Prostate gland (tissue), 2 donors: ENCODE results near the gene ITGAX. TPM values are rescaled to one million over a fixed set of nuclear protein-coding genes. Genes with fewer than 3 reads are reported as not detected.

Source experiments
- DNase-seq: peaks from one replicate; pipeline ENCODE4 v3.0.0-alpha.2; 2019; ENCODE audit warnings: low spot score
- H3K27ac ChIP-seq, 2 donors: fragments of 200-600 bp; sonication (generic); 2 replicates each; pipeline ENCODE4 v1.5.1; 2017 to 2019
- H3K27me3 ChIP-seq: fragments of 200-600 bp; sonication (generic); replicated peaks from 2 replicates; pipeline ENCODE4 v1.5.1; 2019; ENCODE audit not compliant: insufficient read depth
- H3K36me3 ChIP-seq, 2 donors: fragments of 200-600 bp; sonication (generic); 1 replicate in 1 of 2; 2 replicates in 1 of 2; pipeline versions ENCODE4 v1.5.1 to v1.8.1; 2017 to 2019
- H3K4me1 ChIP-seq: fragments of 200-600 bp; sonication (generic); replicated peaks from 2 replicates; pipeline ENCODE4 v1.5.1; 2019
- H3K4me3 ChIP-seq, 2 donors: fragments of 200-600 bp; sonication (generic); 2 replicates each; pipeline ENCODE4 v1.5.1; 2017 to 2019
- H3K9me3 ChIP-seq: fragments of 200-600 bp; sonication (generic); 2 replicates; pipeline ENCODE4 v1.5.1; 2017
- CTCF ChIP-seq, 4 experiments: fragments of 200-600 bp in 2 of 4; fragments of 450-650 bp in 2 of 4; sonication (generic) in 2 of 4; IDR thresholded peaks; 1 replicate in 3 of 4; 2 replicates in 1 of 4; pipeline ENCODE4 v1.5.1; 2016 to 2019; ENCODE audit warnings: antibody characterized with exemption in 4 of 4, mild to moderate bottlenecking in 2 of 4, moderate library complexity in 2 of 4
- POLR2A ChIP-seq: fragments of 450-650 bp; IDR thresholded peaks from one replicate; pipeline ENCODE4 v1.6.1; 2016; ENCODE audit warnings: antibody characterized with exemption, mild to moderate bottlenecking
- POLR2AphosphoS5 ChIP-seq: sonication (generic); formaldehyde crosslinking; IDR thresholded peaks from one replicate; pipeline ENCODE4 v1.6.1; 2017; ENCODE audit warnings: antibody characterized with exemption
- WGBS: methylation state at CpG from one replicate; pipeline ENCODE4 v1.1.5; 2018; 5-methylcytosine and 5-hydroxymethylcytosine counted together
- intact Hi-C: fragments of 100-400 bp; cut with DNase I; formaldehyde crosslinking; loops from one replicate; pipeline ENCODE4 v1.14.2; 2022
- total RNA-seq, 2 donors: library from RNA; depleted of rRNA; stranded (reverse); fragments of >200 nt; gene quantifications; one replicate each; pipeline ENCODE4 v1.1.0, GENCODE V29; 2016

Gene ITGAX
- total RNA-seq, 2 donors from 2014 or later = 2.0 to 3.7 TPM

- H3K27me3 ChIP-seq = no peaks in the 10 kb centered on the region
- WGBS = 90% methylated on average over 8 of the region's 8 CpGs
- no peaks in the 10 kb centered on the region for H3K4me1 ChIP-seq
- DNase-seq = no peak
- no peaks in the 10 kb centered on the region for H3K36me3 ChIP-seq
- H3K27ac ChIP-seq = no peak overlapping the region
- H3K9me3 ChIP-seq = no peaks in the 10 kb centered on the region
- intact Hi-C loops = no loop called here
- no peak for TF ChIP-seq CTCF (IDR thresholded peaks at IDR 0.05)
- no peak for TF ChIP-seq POLR2A
- no peak for TF ChIP-seq POLR2AphosphoS5
- H3K4me3 ChIP-seq = no peak overlapping the region
Observed at GRCh38 chr16:31363721-31364120, 8.7 kb downstream of the ITGAX start.

GRCh38 chr16:31364421-31364820, 9.4 kb downstream of the ITGAX start:
- Histone ChIP-seq H3K27me3 (no peaks in the 10 kb centered on the region), H3K4me3 (no peak overlapping the region), H3K9me3 (no peaks in the 10 kb centered on the region), H3K27ac (no peak overlapping the region), H3K4me1 (no peaks in the 10 kb centered on the region), H3K36me3 (no peaks in the 10 kb centered on the region)
- no peak for TF ChIP-seq POLR2A
- TF ChIP-seq POLR2AphosphoS5 = no peak
- TF ChIP-seq CTCF (IDR thresholded peaks at IDR 0.05) = no peak
- 85% methylated on average over 6 of the region's 6 CpGs for whole genome bisulfite sequencing
- intact Hi-C loops = no loop called here
- no peak for DNase-seq

DNA sequence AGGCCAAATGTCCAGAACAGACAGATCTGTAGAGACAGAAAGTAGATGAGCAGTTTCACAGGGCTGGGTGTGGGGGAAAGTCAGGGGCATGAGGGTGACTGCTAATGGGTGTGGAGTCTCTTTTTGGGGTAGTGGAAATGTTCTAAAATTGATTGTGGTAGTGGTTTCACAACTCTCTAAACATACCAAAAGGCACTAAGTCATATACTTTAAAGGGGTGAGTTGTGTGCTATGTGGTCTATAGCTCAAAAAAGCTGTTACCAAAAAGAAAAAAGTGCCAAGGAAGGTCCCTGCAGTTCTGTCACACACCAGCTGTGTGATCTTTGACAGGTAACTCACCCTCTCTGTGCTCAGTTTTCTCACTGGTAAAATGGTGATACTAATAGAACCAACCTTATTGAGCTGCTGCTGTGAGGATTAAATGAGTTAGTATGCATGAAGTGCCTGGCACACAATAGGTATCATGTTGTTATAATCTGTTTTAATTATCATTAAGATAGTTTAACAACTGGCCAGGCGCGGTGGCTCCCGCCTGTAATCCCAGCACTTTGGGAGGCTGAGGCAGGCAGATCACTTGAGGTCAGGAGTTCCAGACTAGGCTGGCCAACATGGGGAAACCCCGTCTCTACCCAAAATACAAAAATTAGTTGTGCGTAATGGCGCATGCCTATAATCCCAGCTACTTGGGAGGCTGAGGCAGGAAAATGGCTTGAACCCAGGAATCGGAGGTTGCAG, 10.3 kb downstream of the ITGAX start:
- H3K36me3 ChIP-seq = no peaks in the 10 kb centered on the region
- no peak for TF ChIP-seq POLR2AphosphoS5
- TF ChIP-seq CTCF (IDR thresholded peaks at IDR 0.05) = no peak
- no peak for TF ChIP-seq POLR2A
- DNase-seq = no peak
- WGBS = 86% methylated on average over 7 of the region's 7 CpGs
- no peaks in the 10 kb centered on the region for H3K9me3 ChIP-seq
- H3K27me3 ChIP-seq = no peaks in the 10 kb centered on the region
- intact Hi-C loops = no loop called here
- H3K4me3 ChIP-seq = no peak overlapping the region
- no peak overlapping the region for H3K27ac ChIP-seq
- H3K4me1 ChIP-seq = no peaks in the 10 kb centered on the region

GRCh38 chr16:31367853-31368252, 12.9 kb downstream of the ITGAX start:
- no peaks in the 10 kb centered on the region for H3K36me3 ChIP-seq
- H3K4me1 ChIP-seq = no peaks in the 10 kb centered on the region
- no peaks in the 10 kb centered on the region for H3K9me3 ChIP-seq
- H3K4me3 ChIP-seq = no peak overlapping the region
- H3K27ac ChIP-seq = no peak overlapping the region
- 82% methylated on average over 3 of the region's 3 CpGs for WGBS
- no peaks in the 10 kb centered on the region for H3K27me3 ChIP-seq
- no peak for DNase-seq
- intact Hi-C loops = no loop called here
- TF ChIP-seq POLR2AphosphoS5 (no peak), CTCF (IDR thresholded peaks at IDR 0.05) (no peak), POLR2A (no peak)

DNA sequence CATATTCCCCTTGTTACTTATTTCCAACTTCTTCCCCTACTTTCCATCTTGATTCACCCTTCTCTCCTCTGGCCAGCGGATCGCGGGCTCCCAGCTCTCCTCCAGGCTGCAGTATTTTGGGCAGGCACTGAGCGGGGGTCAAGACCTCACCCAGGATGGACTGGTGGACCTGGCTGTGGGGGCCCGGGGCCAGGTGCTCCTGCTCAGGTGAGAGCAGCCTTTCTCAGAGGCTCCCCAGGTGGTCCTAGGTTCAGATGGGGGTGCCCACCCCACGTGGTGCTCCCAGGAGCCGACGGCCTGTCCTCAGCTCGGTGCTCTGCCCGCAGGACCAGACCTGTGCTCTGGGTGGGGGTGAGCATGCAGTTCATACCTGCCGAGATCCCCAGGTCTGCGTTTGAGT, 16.0 kb downstream of the ITGAX start:
- Histone ChIP-seq H3K36me3 (no peaks in the 10 kb centered on the region), H3K9me3 (no peaks in the 10 kb centered on the region), H3K27ac (no peak overlapping the region), H3K4me1 (no peaks in the 10 kb centered on the region), H3K4me3 (no peak overlapping the region), H3K27me3 (no peaks in the 10 kb centered on the region)
- 91% methylated on average over 12 of the region's 12 CpGs for WGBS
- intact Hi-C loops = no loop called here
- DNase-seq = no peak
- TF ChIP-seq POLR2A (no peak), POLR2AphosphoS5 (no peak), CTCF (IDR thresholded peaks at IDR 0.05) (no peak)
